Activated naive CD8-positive, alpha-beta T cell treated with anti-CD3 and anti-CD28 coated beads for 36 hours (primary cell): Measurements from ENCODE around the gene SEC61B. TPM values are rescaled to one million over a fixed set of nuclear protein-coding genes. Genes with fewer than 3 reads are reported as not detected.
A peak's percentile ranks its signal among the peaks of the same experiment; 100 is the strongest.
"Not testable (repeated sequence)": the region's sequence is repeated elsewhere in the genome, so short reads cannot be mapped to it uniquely, and the experiment has no call there.

Experiments
- DNase-seq: peaks from one replicate; pipeline ENCODE4 v3.0.0; 2021
- H3K27ac Mint-ChIP-seq: one replicate; pipeline ENCODE4 v1.8.0; 2022; ENCODE audit warnings: mild to moderate bottlenecking, moderate library complexity, mixed read lengths
- H3K27me3 Mint-ChIP-seq: one replicate; pipeline ENCODE4 v1.8.0; 2022; ENCODE audit warnings: mild to moderate bottlenecking, mixed read lengths
- H3K36me3 Mint-ChIP-seq: one replicate; pipeline ENCODE4 v1.8.0; 2021; ENCODE audit warnings: mild to moderate bottlenecking, mixed read lengths
- H3K4me1 Mint-ChIP-seq: one replicate; pipeline ENCODE4 v1.8.0; 2021; ENCODE audit warnings: mixed read lengths
- H3K4me3 Mint-ChIP-seq: one replicate; pipeline ENCODE4 v1.8.0; 2022; ENCODE audit warnings: mild to moderate bottlenecking, moderate library complexity, mixed read lengths
- H3K9me3 Mint-ChIP-seq: one replicate; pipeline ENCODE4 v1.8.0; 2022; ENCODE audit warnings: mixed read lengths
- total RNA-seq, 2 experiments: library from RNA; stranded (reverse); gene quantifications; one replicate each; pipeline ENCODE4 v1.2.3, GENCODE V29; 2021

SEC61B gene
- total RNA-seq, 2 experiments from 2014 or later, result 161 to 164 TPM

- H3K9me3 Mint-ChIP-seq, result peaks cover 14% of the 10 kb centered on the region
- peaks cover 34% of the 10 kb centered on the region for H3K36me3 Mint-ChIP-seq
- DNase-seq, result no peak
- no peak overlapping the region for H3K27ac Mint-ChIP-seq
- H3K4me3 Mint-ChIP-seq, result no peak overlapping the region
- H3K4me1 Mint-ChIP-seq, result peaks cover 15% of the 10 kb centered on the region
- H3K27me3 Mint-ChIP-seq, result no peaks in the 10 kb centered on the region
These were observed 8.9 kb upstream of the SEC61B start for GRCh38 chr9:99213197-99213596.

GRCh38 chr9:99216073-99216472 lies 6.0 kb upstream of the SEC61B start:
- H3K27ac Mint-ChIP-seq, result no peak overlapping the region
- H3K9me3 Mint-ChIP-seq, result peaks cover 5% of the 10 kb centered on the region
- H3K27me3 Mint-ChIP-seq, result no peaks in the 10 kb centered on the region
- H3K4me3 Mint-ChIP-seq, result no peak overlapping the region
- peaks cover 50% of the 10 kb centered on the region for H3K36me3 Mint-ChIP-seq
- peaks cover 38% of the 10 kb centered on the region for H3K4me1 Mint-ChIP-seq
- no peak for DNase-seq

- peak overlapping the region; percentile 53 for H3K4me3 Mint-ChIP-seq
- DNase-seq, result no peak
- peaks cover 61% of the 10 kb centered on the region for H3K36me3 Mint-ChIP-seq
- H3K9me3 Mint-ChIP-seq, result no peaks in the 10 kb centered on the region
- peak overlapping the region; percentile 5 for H3K27ac Mint-ChIP-seq
- peaks cover 55% of the 10 kb centered on the region for H3K4me1 Mint-ChIP-seq
- no peaks in the 10 kb centered on the region for H3K27me3 Mint-ChIP-seq
These were observed 2.1 kb upstream of the SEC61B start for GRCh38 chr9:99220011-99220410.

DNA sequence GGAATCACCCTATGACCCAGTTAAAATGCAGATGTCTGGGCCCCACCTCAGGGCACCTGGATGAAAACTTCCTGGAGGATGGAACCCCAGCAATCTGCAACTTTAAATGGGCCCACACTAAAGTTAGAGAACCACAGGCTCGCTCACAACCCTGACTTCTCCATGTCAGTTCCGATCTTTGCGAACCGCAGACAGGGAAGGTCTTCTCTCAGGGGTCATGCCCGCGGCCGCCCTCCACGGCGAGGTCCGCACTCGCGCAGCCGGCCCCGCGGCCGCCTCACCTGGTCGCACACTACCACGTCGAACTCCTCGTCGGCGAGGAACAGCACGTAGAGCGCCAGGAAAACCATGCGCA lies 839 bp upstream of the SEC61B start:
- Mint-ChIP-seq H3K9me3 (no peaks in the 10 kb centered on the region), H3K27ac (peak overlapping the region; percentile 83), H3K27me3 (no peaks in the 10 kb centered on the region), H3K4me1 (peaks cover 61% of the 10 kb centered on the region), H3K4me3 (peak overlapping the region; percentile 96), H3K36me3 (peaks cover 56% of the 10 kb centered on the region)
- DNase-seq, result no peak

DNA sequence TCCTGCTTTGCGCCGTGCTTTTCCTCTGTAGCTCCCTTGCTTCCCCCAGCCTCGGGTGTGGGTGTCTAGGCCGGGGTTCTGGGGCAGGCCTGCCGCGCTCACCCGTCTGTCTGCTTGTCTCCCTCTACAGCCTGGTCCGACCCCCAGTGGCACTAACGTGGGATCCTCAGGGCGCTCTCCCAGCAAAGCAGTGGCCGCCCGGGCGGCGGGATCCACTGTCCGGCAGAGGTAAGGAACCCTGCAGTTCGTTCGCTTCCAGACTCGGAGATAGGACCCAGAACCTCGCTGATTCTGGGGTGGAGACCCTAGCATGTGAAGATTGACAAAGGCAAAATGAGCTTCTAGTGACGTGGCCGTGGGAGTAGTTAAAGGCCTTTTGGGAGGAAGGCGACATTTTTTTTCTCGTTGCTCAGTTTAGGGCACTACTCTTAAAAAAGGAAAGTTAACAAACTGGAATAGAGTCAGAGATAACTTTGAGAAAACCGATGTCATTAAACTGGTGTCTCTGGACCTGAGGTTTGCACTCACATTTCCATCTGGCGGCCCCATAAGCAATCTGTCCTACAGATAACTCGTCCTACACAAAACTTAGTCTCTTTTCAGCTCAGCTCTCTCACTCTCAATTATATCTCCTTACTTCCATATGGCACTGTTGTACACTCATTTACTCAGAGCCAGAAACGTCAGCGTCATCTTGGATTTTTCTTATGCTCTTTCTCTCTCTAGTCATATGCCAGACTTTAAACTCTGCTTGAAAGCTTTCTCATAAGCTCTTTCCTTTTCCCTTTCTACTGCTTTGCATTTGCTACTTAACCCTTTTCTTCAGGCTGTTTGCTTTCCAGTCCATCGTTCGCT lies 561 bp downstream of the SEC61B start:
- H3K27ac Mint-ChIP-seq, result peak overlapping the region; percentile 99
- DNase-seq, result no peak
- H3K27me3 Mint-ChIP-seq, result no peaks in the 10 kb centered on the region
- H3K4me1 Mint-ChIP-seq, result peaks cover 55% of the 10 kb centered on the region
- H3K36me3 Mint-ChIP-seq, result peaks cover 47% of the 10 kb centered on the region
- peak overlapping the region; percentile 96 for H3K4me3 Mint-ChIP-seq
- no peaks in the 10 kb centered on the region for H3K9me3 Mint-ChIP-seq

DNA sequence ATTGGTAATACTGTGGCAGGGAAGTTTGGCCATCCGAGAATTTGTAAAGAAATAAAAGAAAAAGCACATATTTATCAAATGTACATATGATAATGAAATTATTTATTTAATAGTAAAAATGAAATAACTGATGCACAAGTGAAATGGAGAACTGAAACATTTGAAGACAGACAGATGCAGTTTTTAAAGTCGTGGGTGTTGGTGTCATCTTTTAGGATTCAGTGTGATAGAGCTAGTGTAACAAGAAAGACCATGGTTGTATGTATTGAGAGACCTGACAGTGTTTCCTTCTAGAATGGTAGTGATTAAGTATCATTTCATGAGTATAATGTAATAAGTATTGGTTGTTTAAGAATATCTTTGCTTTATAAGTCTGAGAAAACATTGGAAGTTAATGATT lies 2.4 kb downstream of the SEC61B start:
- Mint-ChIP-seq H3K9me3 (no peaks in the 10 kb centered on the region), H3K4me1 (peaks cover 44% of the 10 kb centered on the region), H3K27ac (no peak overlapping the region)

DNA sequence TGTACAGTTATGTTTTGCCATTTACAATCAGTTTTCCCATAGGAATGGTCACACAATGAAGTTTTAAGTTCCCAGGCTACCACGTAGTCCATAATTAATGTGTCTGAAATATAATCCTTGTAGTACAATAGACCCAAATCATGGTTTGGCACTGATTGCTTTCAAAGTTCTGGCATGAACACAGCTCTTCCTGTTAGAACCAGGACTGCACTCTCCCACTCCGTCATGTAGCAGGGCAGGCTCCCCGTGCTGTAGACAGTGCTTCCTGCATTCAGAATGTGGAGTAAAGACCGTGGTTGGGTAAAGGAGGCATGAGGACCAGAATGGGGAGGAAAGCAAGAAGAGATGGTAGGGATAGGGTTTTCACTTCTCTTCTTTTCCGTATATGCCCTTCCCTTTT lies 4.0 kb downstream of the SEC61B start:
- no peak overlapping the region for H3K4me3 Mint-ChIP-seq
- H3K36me3 Mint-ChIP-seq, result peaks cover 33% of the 10 kb centered on the region
- H3K27ac Mint-ChIP-seq, result no peak overlapping the region
- H3K4me1 Mint-ChIP-seq, result peaks cover 32% of the 10 kb centered on the region
- no peaks in the 10 kb centered on the region for H3K27me3 Mint-ChIP-seq
- no peaks in the 10 kb centered on the region for H3K9me3 Mint-ChIP-seq
- DNase-seq, result no peak

More for the DNA sequence above, 2.4 kb downstream of the SEC61B start:
- Mint-ChIP-seq H3K36me3 (peaks cover 38% of the 10 kb centered on the region), H3K4me3 (no peak overlapping the region), H3K27me3 (no peaks in the 10 kb centered on the region)
- no peak for DNase-seq

DNA sequence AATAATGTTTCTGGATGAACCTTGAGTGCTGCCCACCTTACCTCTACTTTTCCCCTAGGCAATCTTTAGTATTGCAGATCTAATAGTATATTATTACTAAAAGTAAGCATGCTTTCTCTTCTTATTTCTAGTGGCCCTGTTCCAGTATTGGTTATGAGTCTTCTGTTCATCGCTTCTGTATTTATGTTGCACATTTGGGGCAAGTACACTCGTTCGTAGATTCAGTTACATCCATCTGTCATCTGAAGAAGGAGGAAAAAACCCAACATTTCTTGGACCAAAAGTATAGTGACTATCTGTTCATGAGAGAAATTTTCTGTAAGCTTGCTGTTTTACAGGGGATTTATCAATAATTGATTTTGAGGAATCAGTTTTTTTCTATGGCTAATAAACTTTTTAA lies 8.1 kb downstream of the SEC61B start:
- DNase-seq, result no peak
- no peak overlapping the region for H3K27ac Mint-ChIP-seq
- H3K4me3 Mint-ChIP-seq, result no peak overlapping the region
- H3K4me1 Mint-ChIP-seq, result peaks cover 10% of the 10 kb centered on the region
- H3K36me3 Mint-ChIP-seq, result peaks cover 19% of the 10 kb centered on the region
- H3K9me3 Mint-ChIP-seq, result no peaks in the 10 kb centered on the region
- H3K27me3 Mint-ChIP-seq, result no peaks in the 10 kb centered on the region

GRCh38 chr9:99231711-99232110 lies 9.6 kb downstream of the SEC61B start:
- no peaks in the 10 kb centered on the region for H3K27me3 Mint-ChIP-seq
- peak; percentile 38 for DNase-seq
- no peaks in the 10 kb centered on the region for H3K9me3 Mint-ChIP-seq
- peaks cover 15% of the 10 kb centered on the region for H3K4me1 Mint-ChIP-seq
- H3K4me3 Mint-ChIP-seq, result no peak overlapping the region
- H3K36me3 Mint-ChIP-seq, result peaks cover 13% of the 10 kb centered on the region
- no peak overlapping the region for H3K27ac Mint-ChIP-seq

GRCh38 chr9:99234618-99235017 lies 12.5 kb downstream of the SEC61B start:
- peaks cover 25% of the 10 kb centered on the region for H3K36me3 Mint-ChIP-seq
- H3K9me3 Mint-ChIP-seq, result peaks cover 2% of the 10 kb centered on the region
- H3K27me3 Mint-ChIP-seq, result no peaks in the 10 kb centered on the region
- peaks cover 16% of the 10 kb centered on the region for H3K4me1 Mint-ChIP-seq
- no peak for DNase-seq
- H3K27ac Mint-ChIP-seq, result no peak overlapping the region
- H3K4me3 Mint-ChIP-seq, result no peak overlapping the region

DNA sequence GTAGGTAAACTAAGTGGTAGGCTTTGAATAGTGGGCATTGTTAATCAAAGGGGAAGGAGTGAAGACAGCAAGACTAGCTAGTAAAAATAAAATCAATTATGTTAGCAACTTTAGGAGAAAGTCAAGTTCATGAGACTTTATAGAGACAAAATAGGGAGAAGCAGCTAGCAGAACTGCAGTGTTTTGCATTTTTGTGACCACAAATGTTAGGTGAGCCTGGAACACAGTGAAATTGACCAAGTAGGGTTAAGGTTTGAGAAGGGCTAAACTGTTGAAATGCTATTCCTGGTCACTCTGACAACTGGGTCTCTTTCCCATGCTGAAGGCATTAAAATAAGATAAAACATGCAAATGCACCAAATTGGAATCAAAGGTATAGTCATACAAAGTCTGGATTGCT lies 13.0 kb downstream of the SEC61B start:
- Mint-ChIP-seq H3K36me3 (peaks cover 26% of the 10 kb centered on the region), H3K4me3 (no peak overlapping the region), H3K27me3 (no peaks in the 10 kb centered on the region), H3K9me3 (peaks cover 2% of the 10 kb centered on the region), H3K4me1 (peaks cover 16% of the 10 kb centered on the region), H3K27ac (no peak overlapping the region)
- no peak for DNase-seq

DNA sequence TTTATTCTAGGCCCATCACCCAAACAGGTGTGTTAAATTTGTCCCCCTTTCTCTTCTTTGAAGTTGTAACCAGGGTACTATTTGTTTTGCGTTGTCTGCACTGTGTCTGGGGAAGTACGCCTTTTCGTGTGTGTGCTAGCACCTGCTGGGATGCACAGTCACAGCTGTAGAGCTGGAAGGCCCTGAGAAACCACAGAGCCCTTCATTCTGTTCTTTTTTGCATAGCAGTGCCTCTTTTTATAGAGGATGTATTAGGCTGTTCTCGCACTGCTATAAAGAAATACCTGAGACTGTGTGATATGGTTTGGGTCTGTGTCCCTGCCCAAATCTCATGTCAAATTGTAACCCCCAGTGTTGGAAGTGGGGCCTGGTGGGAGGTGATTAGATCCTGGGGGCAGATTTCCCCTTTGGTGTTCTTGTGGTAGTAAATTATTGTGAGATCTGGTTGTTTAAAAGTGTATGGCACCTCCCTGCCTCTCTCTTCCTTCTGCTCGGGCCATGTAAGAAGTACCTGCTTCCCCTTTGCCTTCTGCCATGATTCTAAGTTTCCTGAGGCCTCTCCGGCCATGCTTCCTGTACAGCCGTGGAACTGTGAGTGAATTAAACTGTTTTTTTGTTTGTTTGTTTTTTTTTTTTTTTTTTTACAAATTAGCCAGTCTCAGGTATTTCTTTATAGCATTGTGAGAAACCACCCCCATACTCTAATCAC lies 14.0 kb downstream of the SEC61B start:
- H3K4me3 Mint-ChIP-seq, result no peak overlapping the region
- peak overlapping the region; percentile 78 for H3K27ac Mint-ChIP-seq
- no peaks in the 10 kb centered on the region for H3K27me3 Mint-ChIP-seq
- peaks cover 22% of the 10 kb centered on the region for H3K36me3 Mint-ChIP-seq
- DNase-seq, result peak; percentile 36
- H3K9me3 Mint-ChIP-seq, result peaks cover 2% of the 10 kb centered on the region
- H3K4me1 Mint-ChIP-seq, result peaks cover 18% of the 10 kb centered on the region

- H3K27ac Mint-ChIP-seq, result no peak overlapping the region
- H3K27me3 Mint-ChIP-seq, result no peaks in the 10 kb centered on the region
- H3K4me3 Mint-ChIP-seq, result no peak overlapping the region
- peaks cover 18% of the 10 kb centered on the region for H3K36me3 Mint-ChIP-seq
- peaks cover 2% of the 10 kb centered on the region for H3K9me3 Mint-ChIP-seq
- H3K4me1 Mint-ChIP-seq, result peaks cover 18% of the 10 kb centered on the region
- no peak for DNase-seq
These were observed 15.3 kb downstream of the SEC61B start for GRCh38 chr9:99237356-99237755.

DNA sequence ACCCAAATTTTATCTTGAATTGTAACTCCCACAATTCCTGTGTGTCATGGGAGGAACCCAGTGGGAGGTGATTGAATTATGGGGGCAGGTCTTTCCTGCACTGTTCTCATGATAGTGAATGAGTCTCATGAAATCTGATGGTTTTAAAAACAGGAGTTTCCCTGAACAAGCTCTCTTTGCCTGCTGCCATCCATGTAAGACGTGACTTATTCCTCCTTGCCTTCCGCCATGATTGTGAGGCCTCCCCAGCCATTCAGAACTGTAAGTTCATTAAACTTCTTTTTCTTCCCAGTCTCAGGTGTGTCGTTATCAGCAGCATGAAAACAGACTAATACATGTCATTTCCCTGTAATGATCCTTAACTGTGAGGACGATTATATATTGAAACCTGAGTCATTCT lies 15.8 kb downstream of the SEC61B start:
- peaks cover 18% of the 10 kb centered on the region for H3K4me1 Mint-ChIP-seq
- not testable (repeated sequence) for H3K9me3 Mint-ChIP-seq, H3K4me3 Mint-ChIP-seq, H3K27ac Mint-ChIP-seq, DNase-seq, H3K27me3 Mint-ChIP-seq
- H3K36me3 Mint-ChIP-seq, result peaks cover 22% of the 10 kb centered on the region

DNA sequence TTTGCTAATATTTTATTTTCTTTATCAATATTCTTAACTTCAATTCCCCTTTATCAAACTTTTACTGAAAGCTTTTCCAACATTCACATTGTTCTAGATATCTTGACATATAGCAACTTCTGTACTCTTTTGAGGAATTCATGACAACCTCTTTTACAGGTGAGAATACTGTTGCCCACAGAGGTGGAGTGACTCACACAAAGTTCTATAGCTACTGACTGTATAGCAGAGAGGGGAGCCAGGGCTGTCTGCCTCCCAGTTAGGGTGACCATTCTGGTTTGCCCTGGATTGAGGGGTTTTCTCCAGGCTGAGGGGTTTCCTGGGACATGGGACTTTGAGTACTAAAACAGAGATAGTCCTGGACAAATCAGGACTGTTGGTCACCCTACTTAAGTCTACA lies 16.2 kb downstream of the SEC61B start:
- H3K4me1 Mint-ChIP-seq, result peaks cover 18% of the 10 kb centered on the region
- peaks cover 27% of the 10 kb centered on the region for H3K36me3 Mint-ChIP-seq
- H3K27me3 Mint-ChIP-seq, result no peaks in the 10 kb centered on the region
- H3K27ac Mint-ChIP-seq, result no peak overlapping the region
- DNase-seq, result no peak
- peaks cover 5% of the 10 kb centered on the region for H3K9me3 Mint-ChIP-seq
- no peak overlapping the region for H3K4me3 Mint-ChIP-seq
